HG02840 (cell line): ENCODE results near the gene KIF4A.
"Not testable (repeated sequence)": the region's sequence is repeated elsewhere in the genome, so short reads cannot be mapped to it uniquely, and the experiment has no call there.

Source experiments
- ATAC-seq: cut with Tn5 transposase; IDR thresholded peaks from one replicate; pipeline ENCODE4 v1.9.1; 2021; ENCODE audit warnings: mild to moderate bottlenecking, moderate library complexity, moderate number of reproducible peaks; ENCODE audit not compliant: unreplicated experiment, low FRiP score

Gene KIF4A, protein sequence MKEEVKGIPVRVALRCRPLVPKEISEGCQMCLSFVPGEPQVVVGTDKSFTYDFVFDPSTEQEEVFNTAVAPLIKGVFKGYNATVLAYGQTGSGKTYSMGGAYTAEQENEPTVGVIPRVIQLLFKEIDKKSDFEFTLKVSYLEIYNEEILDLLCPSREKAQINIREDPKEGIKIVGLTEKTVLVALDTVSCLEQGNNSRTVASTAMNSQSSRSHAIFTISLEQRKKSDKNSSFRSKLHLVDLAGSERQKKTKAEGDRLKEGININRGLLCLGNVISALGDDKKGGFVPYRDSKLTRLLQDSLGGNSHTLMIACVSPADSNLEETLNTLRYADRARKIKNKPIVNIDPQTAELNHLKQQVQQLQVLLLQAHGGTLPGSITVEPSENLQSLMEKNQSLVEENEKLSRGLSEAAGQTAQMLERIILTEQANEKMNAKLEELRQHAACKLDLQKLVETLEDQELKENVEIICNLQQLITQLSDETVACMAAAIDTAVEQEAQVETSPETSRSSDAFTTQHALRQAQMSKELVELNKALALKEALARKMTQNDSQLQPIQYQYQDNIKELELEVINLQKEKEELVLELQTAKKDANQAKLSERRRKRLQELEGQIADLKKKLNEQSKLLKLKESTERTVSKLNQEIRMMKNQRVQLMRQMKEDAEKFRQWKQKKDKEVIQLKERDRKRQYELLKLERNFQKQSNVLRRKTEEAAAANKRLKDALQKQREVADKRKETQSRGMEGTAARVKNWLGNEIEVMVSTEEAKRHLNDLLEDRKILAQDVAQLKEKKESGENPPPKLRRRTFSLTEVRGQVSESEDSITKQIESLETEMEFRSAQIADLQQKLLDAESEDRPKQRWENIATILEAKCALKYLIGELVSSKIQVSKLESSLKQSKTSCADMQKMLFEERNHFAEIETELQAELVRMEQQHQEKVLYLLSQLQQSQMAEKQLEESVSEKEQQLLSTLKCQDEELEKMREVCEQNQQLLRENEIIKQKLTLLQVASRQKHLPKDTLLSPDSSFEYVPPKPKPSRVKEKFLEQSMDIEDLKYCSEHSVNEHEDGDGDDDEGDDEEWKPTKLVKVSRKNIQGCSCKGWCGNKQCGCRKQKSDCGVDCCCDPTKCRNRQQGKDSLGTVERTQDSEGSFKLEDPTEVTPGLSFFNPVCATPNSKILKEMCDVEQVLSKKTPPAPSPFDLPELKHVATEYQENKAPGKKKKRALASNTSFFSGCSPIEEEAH

DNA sequence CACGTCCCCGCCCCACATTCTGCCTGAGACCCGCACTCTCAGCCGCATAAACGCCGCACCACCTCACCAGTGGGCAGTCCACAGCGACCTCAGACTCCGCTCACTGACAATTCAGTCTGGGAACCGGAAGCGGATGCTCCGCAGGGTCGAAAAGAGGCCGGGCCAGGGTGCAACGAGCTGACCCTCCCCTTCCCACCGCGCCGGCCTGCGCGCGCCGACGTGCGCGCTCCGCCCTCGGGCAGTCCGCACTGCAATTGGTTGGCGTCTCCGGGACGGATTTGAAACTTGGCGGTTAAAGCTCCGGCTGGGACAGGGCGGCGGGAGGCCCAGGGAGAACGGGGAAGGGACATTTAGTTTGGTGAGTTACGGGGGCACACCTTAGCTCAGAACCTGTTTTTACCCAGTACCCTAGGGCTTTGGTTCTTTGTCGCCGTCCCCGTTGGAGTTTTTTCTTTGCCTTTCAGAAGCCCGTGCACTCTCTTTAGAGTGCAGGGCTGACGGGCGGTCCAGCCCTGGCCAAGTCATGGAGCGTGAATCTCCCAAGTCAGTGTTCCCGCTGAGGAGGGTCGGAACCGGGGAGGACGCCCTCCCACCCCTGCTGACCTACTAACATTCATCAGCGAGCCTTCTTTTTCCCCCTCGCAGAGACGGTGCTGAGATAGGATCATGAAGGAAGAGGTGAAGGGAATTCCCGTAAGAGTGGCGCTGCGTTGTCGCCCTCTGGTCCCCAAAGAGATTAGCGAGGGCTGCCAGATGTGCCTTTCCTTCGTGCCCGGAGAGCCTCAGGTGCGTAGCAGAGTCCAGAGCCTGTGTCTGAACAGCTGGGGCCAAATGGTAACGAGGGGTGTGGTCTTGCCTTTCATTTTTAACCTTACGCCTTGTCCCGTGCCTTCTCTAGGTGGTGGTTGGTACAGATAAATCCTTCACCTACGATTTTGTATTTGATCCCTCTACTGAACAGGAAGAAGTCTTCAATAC lies at the start of gene KIF4A, which contains the start of gene PDZD11:
Gene KIF4A, plus strand, starts transcription at position 312 of the 978 bp plus-strand sequence. Its CDS starts 355 bp downstream, at position 667.
Gene PDZD11, minus strand, starts transcription at position 135 of the 978 bp plus-strand sequence. CDS start 586 bp downstream, outside the sequence.
- peak; percentile 96 for ATAC-seq

DNA sequence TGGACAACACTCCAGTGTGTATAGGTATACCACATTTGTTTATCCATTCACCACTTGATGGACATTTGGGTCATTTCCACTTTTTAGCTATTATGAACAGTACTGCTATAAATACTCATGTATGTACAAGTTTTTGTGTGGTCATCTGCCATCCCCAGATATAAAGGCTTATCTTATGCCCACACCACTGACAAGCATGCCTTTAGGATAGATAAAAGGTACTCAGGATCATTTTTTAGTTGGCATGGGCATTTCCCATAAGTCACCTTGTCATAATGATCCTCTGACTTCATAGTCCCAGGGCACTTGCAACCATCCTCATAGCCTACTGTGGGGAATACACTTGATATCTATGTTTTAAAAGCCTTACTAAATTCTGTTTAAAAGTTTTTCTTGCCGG lies 49.2 kb upstream of the KIF4A start:
- ATAC-seq, result no peak

DNA sequence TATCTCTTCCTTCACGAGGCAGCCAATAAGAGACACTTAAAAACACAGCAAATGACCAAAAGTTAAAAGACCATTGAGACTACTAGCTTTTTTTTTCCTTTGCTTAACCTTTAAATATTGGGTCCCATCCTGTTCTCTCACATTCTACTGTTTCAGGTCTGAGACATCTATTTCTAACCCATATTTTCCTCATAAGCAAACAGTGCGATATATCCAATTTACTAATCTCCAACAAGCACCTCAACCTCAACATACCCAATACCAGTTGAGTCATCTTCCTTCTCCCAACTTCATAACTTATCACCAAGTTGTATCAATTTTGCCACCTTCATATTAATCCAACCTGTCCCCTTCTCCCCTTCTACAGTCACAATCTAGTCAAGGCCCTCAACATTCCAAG lies 48.4 kb upstream of the KIF4A start:
- no peak for ATAC-seq

DNA sequence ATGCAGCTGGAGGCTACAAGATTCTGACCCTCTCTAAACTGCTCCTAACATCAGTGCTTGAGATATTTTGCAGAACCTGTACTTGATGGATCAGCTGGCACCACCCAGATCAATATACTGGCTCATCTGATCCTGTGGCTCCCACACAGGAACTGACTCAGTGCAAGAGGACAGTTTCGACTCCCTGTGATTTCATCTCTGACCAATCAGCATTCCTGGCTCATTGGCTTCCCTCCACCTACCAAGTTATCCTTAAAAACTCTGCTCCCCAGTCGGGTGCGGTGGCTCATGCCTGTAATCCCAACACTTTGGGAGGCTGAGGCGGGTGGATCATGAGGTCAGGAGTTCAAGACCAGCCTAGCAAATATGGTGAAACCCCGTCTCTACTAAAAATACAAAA lies 46.3 kb upstream of the KIF4A start:
- not testable (repeated sequence) for ATAC-seq

DNA sequence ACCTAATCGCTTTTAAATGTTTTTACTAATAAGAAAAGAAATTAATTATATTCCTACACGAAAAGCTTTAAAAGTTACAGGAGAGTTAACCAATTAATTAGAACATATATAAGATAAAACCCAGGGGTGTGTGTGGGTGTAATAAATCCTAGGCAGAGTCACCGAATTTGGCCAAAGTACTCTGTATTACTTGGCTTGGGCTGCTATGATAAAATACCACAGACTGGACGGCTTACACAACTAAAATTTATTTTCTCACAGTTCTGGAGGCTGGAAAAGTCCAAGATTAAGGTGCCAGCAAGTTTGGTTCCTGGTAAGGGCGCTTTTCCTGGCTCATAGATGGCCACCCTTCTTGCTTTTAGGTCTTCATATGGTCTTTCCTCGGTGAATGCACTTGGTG lies 45.0 kb upstream of the KIF4A start:
- ATAC-seq, result no peak

DNA sequence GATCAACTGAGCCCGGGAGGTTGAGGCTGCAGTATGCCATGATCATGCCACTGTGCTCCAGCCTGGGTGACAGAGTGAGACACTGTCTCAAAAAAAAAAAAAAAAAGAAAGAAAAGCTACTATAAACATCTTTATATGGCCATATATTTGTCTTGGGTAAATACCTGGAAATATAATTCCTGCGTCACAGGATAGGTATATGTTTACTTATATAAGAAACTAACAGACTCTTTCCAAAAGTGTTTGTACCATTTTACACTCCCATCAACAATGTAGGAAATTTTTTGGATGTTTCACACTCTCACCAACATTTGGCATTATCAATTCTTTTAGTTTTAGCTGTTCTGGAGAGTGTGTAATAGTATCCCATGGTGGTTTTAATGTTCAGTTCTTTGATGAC lies 42.7 kb upstream of the KIF4A start:
- ATAC-seq, result no peak

DNA sequence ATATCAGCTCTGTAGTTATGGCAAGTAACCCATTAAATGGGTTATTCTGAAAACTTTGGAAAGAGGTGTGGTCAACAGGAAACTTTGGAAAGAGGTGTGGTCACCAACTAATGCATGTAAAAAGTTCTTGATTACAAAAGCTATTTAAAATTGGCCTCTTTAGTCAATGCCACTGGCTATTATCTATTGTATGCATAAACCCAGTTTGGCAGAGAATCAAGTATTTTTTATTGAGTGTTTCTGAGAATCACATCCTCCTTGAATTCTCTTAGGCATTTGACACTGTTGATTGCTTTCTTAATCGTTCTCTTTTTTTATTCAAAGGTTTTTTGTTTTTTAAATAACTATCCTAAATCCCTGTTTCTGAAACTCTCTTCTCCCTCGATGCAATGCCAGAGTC lies 37.4 kb upstream of the KIF4A start:
- ATAC-seq, result no peak

DNA sequence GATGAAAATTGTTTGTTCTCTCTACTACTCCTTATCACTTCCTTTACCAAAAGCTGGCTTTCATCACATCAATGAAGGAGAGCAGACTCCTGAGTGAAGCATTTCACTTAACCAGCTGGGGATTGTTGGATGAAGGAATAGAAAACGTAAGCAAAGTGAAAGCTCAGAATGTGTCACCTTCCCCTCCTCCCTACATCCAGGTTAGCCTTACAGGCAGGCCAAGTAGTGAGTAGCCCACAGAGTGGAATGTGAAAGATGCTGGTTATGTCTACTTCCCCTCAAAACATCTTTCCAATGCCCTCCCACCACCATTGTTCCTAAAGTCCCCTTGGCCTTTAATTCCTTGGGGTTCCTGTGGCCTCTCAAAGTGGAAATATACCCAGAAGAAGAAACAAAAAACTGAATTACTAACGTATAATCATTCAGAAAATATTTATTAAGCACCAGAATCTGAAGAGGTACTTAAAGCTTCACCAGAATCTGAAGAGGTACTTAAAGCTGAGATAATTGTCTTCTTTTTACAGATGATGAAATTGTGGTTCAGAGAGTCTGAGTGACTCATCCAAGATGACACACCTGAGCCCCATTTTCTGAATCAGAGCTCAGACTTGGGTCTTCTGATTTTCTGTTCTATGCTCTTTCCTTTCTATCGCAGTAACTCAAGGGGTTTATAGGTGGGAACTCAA lies 36.4 kb upstream of the KIF4A start:
- no peak for ATAC-seq

DNA sequence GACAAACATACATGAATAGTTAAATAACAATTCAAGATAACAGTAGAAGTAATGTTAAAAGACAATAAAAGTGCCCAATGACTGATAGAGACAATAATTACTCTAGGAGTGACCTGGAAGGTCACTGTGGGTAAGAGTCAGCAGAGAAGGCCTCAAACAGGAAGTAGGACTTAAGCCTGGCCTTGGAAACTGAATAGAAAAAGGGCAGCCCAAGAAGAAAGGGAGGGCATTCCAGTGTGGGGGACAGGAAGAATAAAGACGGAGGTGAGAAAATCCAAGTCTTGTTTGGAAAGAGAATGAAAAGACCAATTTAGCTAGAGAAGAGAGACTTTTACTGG lies 35.9 kb upstream of the KIF4A start:
- ATAC-seq, result no peak

DNA sequence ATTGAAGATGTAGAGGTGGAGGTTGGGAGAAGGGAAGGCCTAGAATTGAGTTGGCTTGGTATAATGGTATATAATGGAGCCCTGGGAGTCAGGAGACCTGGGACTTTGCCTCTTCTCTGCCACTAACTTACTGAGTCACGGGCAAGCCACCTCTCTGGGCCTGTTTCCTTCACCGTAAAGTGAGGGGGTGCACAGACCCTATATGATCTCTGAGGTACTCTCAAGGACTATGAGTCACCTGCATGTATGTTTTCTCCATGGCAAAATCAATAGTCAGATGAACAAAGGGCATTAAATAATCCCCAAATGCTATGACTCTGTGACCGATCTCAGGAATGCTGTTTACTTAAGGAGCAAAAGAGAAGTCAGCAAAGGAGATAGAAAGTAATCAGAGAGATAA lies 35.0 kb upstream of the KIF4A start:
- ATAC-seq, result no peak

DNA sequence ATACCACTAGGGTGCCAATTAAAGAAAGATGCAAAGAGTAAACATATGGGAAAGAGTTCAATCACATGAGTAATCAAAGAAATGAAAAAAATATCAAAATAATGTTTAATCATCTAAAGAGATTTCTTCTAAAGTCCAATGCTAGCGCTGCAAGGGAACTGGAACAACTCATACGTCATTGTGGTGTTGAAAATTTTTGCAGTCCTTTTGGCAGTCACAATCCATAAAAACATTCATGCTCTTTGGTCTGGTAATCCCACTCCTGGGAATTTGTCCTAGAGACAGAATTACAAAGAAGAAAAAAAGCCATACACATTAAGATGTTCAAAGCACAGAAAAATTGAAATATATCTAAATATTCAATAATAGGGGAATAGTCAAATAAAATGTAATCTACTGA lies 34.5 kb upstream of the KIF4A start:
- ATAC-seq, result no peak

DNA sequence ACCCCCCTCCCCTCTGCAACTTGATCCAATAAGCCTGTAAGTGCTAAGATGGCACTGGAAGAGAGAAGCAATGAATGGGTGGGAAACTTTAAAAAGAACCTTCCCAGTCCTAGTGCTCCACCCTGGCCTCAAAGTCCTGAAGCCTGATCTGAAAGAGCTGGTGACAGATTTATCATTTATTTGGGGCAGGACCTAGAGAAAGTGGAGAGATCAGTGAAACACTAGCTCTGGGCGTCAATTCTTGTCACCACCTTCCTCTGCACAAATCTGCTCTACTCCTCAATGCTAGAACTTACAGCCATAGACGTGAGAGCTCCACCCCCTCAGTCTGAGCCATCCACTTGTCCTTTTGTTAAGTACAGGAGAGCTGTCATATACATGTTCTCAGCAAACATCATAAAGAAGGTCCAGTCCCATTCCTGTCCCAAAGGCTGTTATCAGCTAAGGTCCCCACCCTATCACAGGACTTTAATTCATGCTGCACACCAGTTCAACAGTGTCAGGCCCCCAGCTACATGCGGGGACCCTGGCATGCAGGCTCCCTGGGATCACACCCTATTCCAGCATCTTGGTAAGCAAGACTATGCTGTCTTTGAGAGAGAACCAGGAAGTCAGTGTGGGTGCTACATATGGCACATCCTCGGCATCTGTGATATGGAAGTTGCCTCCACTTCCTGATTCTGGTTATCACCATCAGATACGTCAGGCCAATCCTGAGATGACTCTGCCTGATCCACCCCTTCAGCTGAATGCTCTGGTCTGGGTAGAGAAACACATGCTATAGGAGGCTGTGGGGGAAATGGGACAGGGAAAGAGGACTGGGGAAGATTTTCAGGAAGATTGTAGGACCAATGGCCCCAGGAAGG lies 32.2 kb upstream of the KIF4A start:
- ATAC-seq, result no peak

DNA sequence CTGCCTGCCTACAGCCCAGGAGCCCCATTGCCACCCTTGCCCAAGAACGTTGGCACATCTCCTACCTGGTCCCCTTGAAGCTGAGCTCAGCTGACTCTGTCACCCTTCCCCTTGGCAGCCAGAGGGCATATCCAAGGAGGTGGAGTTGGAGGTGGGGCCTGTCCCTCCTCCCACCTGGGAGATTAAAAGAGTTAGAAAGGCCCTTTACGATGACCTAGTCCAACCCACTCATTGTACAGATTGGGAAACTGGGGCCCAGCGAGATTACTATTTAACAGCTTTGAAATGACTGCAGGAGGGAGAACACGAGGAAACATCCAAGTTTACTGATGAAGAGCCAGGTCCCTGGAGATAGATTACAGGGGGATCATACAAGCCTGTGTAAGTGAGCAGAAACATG lies 29.8 kb upstream of the KIF4A start, which contains the start of gene P2RY4:
Gene P2RY4, minus strand, starts transcription at position 101 of the 400 bp plus-strand sequence. CDS start 580 bp downstream, outside the sequence.
- no peak for ATAC-seq

DNA sequence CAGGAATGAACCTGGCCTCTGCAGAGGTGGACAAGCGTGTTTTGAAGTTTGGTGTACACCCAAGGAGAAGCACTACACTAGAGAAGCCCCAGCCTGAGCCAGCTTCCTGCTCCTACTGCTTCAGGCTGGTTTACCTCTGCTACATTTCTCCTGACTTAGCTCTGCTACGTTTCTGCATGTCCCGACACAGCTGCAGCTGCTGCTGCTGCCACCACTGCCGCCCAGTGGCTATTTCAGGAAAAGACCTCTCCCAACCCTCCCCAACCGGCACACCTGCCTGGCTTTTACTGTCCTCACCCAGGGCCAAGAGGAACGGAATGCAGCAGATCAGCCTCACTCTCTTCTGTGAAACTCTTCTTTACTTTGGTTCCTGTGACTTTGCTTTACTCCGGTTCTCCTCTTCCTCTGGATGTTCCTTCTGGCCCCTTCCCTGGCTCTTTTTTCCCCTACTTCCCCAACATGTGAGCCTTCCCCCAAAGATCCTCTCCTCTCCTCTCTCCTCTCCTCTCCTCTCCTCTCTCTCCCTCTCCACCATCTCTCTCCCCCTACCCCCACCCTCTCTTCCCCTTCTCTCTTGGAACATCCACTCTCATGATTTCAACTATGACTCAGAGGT lies 26.8 kb upstream of the KIF4A start:
- no peak for ATAC-seq

DNA sequence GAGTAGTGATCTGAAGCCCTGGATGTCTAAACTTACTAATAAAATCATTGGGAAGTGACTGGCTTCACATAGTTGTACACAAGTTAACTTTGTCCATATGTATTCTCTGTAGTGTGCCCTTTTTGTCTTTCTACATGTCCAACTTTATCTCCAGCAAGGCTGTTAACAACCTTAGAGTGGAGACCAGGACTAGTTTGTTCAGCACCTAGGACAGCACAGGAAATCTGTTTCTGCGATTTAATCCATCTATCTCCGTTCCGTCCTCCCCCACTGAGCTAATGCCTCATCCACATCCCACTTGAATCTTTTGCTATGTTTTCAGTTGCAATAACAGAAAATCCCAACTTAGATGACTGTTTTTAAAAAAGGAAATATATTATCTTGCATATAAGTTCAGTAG lies 25.1 kb upstream of the KIF4A start:
- no peak for ATAC-seq

DNA sequence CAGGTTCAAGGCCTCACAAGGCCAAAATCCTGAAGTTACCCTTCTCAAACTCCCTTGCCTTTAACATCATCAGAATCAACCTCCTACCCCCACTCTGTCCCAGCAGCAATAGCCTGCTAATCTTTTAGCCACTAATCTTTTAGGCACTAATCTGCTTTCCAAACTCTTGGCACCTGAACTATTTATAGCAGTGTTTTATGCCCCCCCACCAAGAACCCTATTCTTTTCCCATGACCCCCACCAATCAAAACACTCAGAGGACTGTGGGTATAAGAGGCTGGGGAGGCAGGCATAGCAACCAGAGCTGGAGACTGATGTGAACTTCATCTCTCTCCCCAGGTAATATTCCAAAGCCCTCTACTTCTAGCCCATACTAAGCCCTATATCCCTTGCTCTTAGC lies 21.9 kb upstream of the KIF4A start, which contains the start of gene ARR3:
Gene ARR3, plus strand, starts transcription at position 301 of the 400 bp plus-strand sequence. CDS start 1,052 bp downstream, outside the sequence.
- no peak for ATAC-seq

DNA sequence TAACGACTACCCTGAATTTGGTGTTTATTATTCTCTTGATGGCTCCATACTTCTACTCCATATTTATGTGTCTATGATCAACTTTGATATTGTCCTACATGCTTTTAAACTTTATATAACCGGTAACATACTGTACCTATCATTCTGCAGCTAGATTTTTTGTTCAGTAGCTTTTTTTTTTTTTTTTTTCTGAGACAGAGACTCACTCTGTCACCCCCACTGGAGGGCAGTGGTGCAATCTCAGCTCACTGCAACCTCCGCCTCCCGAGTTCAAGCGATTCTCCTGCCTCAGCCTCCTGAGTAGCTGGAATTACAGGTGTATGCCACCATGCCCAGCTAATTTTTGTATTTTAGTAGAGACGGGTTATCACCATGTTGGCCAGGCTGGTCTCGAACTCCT lies 15.9 kb upstream of the KIF4A start:
- not testable (repeated sequence) for ATAC-seq
